Suprapubic skin (tissue), 4 donors: ENCODE measurements around the gene PDE4D.

Source experiments
- CTCF ChIP-seq, 2 donors: fragments of 200-600 bp in 1 of 2; fragments of 450-650 bp in 1 of 2; sonication (generic) in 1 of 2; IDR thresholded peaks; one replicate each; pipeline ENCODE4 v1.5.1; 2016 to 2019; ENCODE audit warnings: antibody characterized with exemption in 2 of 2, mild to moderate bottlenecking in 1 of 2, moderate library complexity in 1 of 2
- EP300 ChIP-seq: sonication (generic); formaldehyde crosslinking; IDR thresholded peaks from one replicate; pipeline ENCODE4 v1.6.1; 2017; ENCODE audit warnings: antibody characterized with exemption
- POLR2AphosphoS5 ChIP-seq, 3 donors: sonication (generic); formaldehyde crosslinking; IDR thresholded peaks; one replicate each; pipeline ENCODE4 v1.6.1; 2017; ENCODE audit warnings: antibody characterized with exemption in 3 of 3

GRCh38 chr5:59099995-59100345, 793.6 kb downstream of the PDE4D start:
- TF ChIP-seq CTCF (IDR thresholded peaks at IDR 0.05) (no peak), EP300 (no peak), POLR2AphosphoS5 (IDR thresholded peaks at IDR 0.05) (no peak)
